DMS153 treated with DMSO at 0.1 percent for 48 hours (cell line): Measurements from ENCODE around the gene MRPL37.
A peak's percentile ranks its signal among the peaks of the same experiment; 100 is the strongest.

Source experiments
- DNase-seq: peaks from one replicate; lab custom pipeline; 2025; ENCODE audit not compliant: unreplicated experiment; lab: John Stamatoyannopoulos, UW

MRPL37 gene

GRCh38 chr1:54239631-54240031 lies 39.7 kb downstream of the MRPL37 start:
- DNase-seq = no peak

- no peak for DNase-seq
Observed at GRCh38 chr1:54240741-54241335, 40.9 kb downstream of the MRPL37 start.

- no peak for DNase-seq
Observed at GRCh38 chr1:54241364-54241763, 41.4 kb downstream of the MRPL37 start.

GRCh38 chr1:54243022-54243421 lies 43.1 kb downstream of the MRPL37 start:
- DNase-seq = no peak

GRCh38 chr1:54244655-54245054 lies 44.7 kb downstream of the MRPL37 start:
- no peak for DNase-seq

GRCh38 chr1:54245501-54245900 lies 45.5 kb downstream of the MRPL37 start:
- DNase-seq = no peak

- DNase-seq = no peak
Observed at GRCh38 chr1:54246116-54246721, 46.3 kb downstream of the MRPL37 start.

GRCh38 chr1:54247863-54248515 lies 48.0 kb downstream of the MRPL37 start:
- no peak for DNase-seq

GRCh38 chr1:54248966-54249365 lies 49.0 kb downstream of the MRPL37 start:
- no peak for DNase-seq

- DNase-seq = no peak
Observed at GRCh38 chr1:54249819-54250435, 50.0 kb downstream of the MRPL37 start.

GRCh38 chr1:54250670-54251069 lies 50.7 kb downstream of the MRPL37 start:
- DNase-seq = no peak

GRCh38 chr1:54252371-54252936 lies 52.5 kb downstream of the MRPL37 start:
- no peak for DNase-seq

GRCh38 chr1:54253480-54253879 lies 53.5 kb downstream of the MRPL37 start:
- DNase-seq = no peak

GRCh38 chr1:54254055-54254454 lies 54.1 kb downstream of the MRPL37 start:
- DNase-seq = peak; percentile 4

- DNase-seq = no peak
Observed at GRCh38 chr1:54255026-54255702, 55.2 kb downstream of the MRPL37 start.

GRCh38 chr1:54256522-54257345 lies 56.8 kb downstream of the MRPL37 start:
- no peak for DNase-seq

GRCh38 chr1:54257346-54257620 lies 57.3 kb downstream of the MRPL37 start:
- no peak for DNase-seq

GRCh38 chr1:54257876-54258275 lies 57.9 kb downstream of the MRPL37 start:
- no peak for DNase-seq

- DNase-seq = no peak
Observed at GRCh38 chr1:54259546-54260140, 59.7 kb downstream of the MRPL37 start.

GRCh38 chr1:54260810-54261209 lies 60.8 kb downstream of the MRPL37 start:
- DNase-seq = no peak
